CD14-positive monocyte (primary cell): ENCODE results near the gene HEXB. TPM values are rescaled to one million over a fixed set of nuclear protein-coding genes. Genes with fewer than 3 reads are reported as not detected.

Experiments
- DNase-seq, 3 donors: peaks; one replicate each; pipeline ENCODE4 v3.0.0-alpha.2; 2011 to 2022
- H2AFZ ChIP-seq: 2 replicates; pipeline ENCODE4 v1.6.0; 2012; ENCODE audit warnings: mild to moderate bottlenecking, low read depth, low read length, inconsistent platforms; ENCODE audit not compliant: insufficient read depth, poor library complexity, severe bottlenecking
- H3K27ac ChIP-seq, 2 donors: 1 replicate in 1 of 2; 2 replicates in 1 of 2; pipeline ENCODE4 v1.5.1; 2012 to 2013; ENCODE audit warnings: low read length in 2 of 2, control low read depth in 1 of 2, inconsistent platforms in 1 of 2, low read depth in 1 of 2, mild to moderate bottlenecking in 1 of 2
- H3K27me3 ChIP-seq, 2 donors: one replicate each; pipeline versions ENCODE4 v1.6.0 to v1.6.1; 2011 to 2013; ENCODE audit warnings: low read length in 2 of 2; ENCODE audit not compliant: control insufficient read depth in 2 of 2, insufficient read depth in 2 of 2
- H3K36me3 ChIP-seq, 2 donors: replicated peaks in 1 of 2; 1 replicate in 1 of 2; 2 replicates in 1 of 2; pipeline versions ENCODE4 v1.5.1 to v1.6.1; 2012 to 2013; ENCODE audit warnings: low read length in 2 of 2, control low read depth in 1 of 2, inconsistent platforms in 1 of 2, mild to moderate bottlenecking in 1 of 2; ENCODE audit not compliant: insufficient read depth in 2 of 2, control insufficient read depth in 1 of 2
- H3K4me1 ChIP-seq, 2 donors: 1 replicate in 1 of 2; 2 replicates in 1 of 2; pipeline versions ENCODE4 v1.5.1 to v1.6.1; 2012 to 2013; ENCODE audit warnings: low read length in 2 of 2, control low read depth in 1 of 2, inconsistent platforms in 1 of 2, mild to moderate bottlenecking in 1 of 2, moderate library complexity in 1 of 2; ENCODE audit not compliant: insufficient read depth in 2 of 2, control insufficient read depth in 1 of 2
- H3K4me2 ChIP-seq: replicated peaks from 2 replicates; pipeline ENCODE3; 2012; ENCODE audit warnings: low read length, moderate library complexity, mild to moderate bottlenecking; ENCODE audit not compliant: poor library complexity, severe bottlenecking; ENCODE audit errors: extremely low read depth
- H3K4me3 ChIP-seq, 3 experiments: fragments of 200-600 bp in 1 of 3; sonication (generic) in 1 of 3; replicated peaks in 1 of 3; 1 replicate in 2 of 3; 2 replicates in 1 of 3; pipeline ENCODE4 v1.5.1; 2011 to 2013; ENCODE audit warnings: low read length in 3 of 3, mild to moderate bottlenecking in 3 of 3, control low read depth in 2 of 3, low read depth in 2 of 3, inconsistent platforms in 1 of 3, moderate library complexity in 1 of 3
- H3K79me2 ChIP-seq: 2 replicates; pipeline ENCODE4 v1.6.0; 2012; ENCODE audit warnings: mild to moderate bottlenecking, control low read depth, inconsistent platforms, low read length, moderate library complexity; ENCODE audit not compliant: insufficient read depth
- H3K9ac ChIP-seq: 2 replicates; pipeline ENCODE4 v1.6.0; 2017; ENCODE audit warnings: low read length, mild to moderate bottlenecking; ENCODE audit not compliant: insufficient read depth, poor library complexity, severe bottlenecking
- H3K9me3 ChIP-seq, 2 donors: replicated peaks in 1 of 2; 1 replicate in 1 of 2; 2 replicates in 1 of 2; pipeline versions ENCODE4 v1.5.1 to v1.6.1; 2012 to 2013; ENCODE audit warnings: low read length in 2 of 2, control low read depth in 1 of 2; ENCODE audit not compliant: control insufficient read depth in 1 of 2, insufficient read depth in 1 of 2
- H4K20me1 ChIP-seq: 2 replicates; pipeline ENCODE4 v1.6.0; 2012; ENCODE audit warnings: mild to moderate bottlenecking, low read length, control low read depth, moderate library complexity; ENCODE audit not compliant: insufficient read depth
- H3K27ac Mint-ChIP-seq, 7 donors: one replicate each; pipeline ENCODE4 v1.8.0; 2020; ENCODE audit warnings: mild to moderate bottlenecking in 7 of 7, mixed read lengths in 7 of 7, moderate library complexity in 6 of 7, inconsistent platforms in 2 of 7
- H3K27me3 Mint-ChIP-seq, 3 donors: one replicate each; pipeline ENCODE4 v1.8.0; 2021 to 2022; ENCODE audit warnings: low read depth in 3 of 3, mild to moderate bottlenecking in 3 of 3, mixed read lengths in 3 of 3, moderate library complexity in 3 of 3, inconsistent platforms in 1 of 3
- H3K36me3 Mint-ChIP-seq, 2 donors: one replicate each; pipeline ENCODE4 v1.8.0; 2020; ENCODE audit warnings: mixed read lengths in 2 of 2, inconsistent platforms in 1 of 2, mild to moderate bottlenecking in 1 of 2
- H3K4me1 Mint-ChIP-seq: one replicate; pipeline ENCODE4 v1.8.0; 2020; ENCODE audit warnings: mild to moderate bottlenecking, mixed read lengths
- H3K4me3 Mint-ChIP-seq, 2 donors: one replicate each; pipeline ENCODE4 v1.8.0; 2020; ENCODE audit warnings: mild to moderate bottlenecking in 2 of 2, mixed read lengths in 2 of 2, moderate library complexity in 1 of 2
- H3K9me3 Mint-ChIP-seq, 7 donors: one replicate each; pipeline ENCODE4 v1.8.0; 2020 to 2022; ENCODE audit warnings: mixed read lengths in 7 of 7, mild to moderate bottlenecking in 6 of 7, moderate library complexity in 6 of 7, inconsistent platforms in 2 of 7
- WGBS: methylation state at CpG from one replicate; pipeline ENCODE4 v1.1.5; 2013; ENCODE audit warnings: missing lambda C conversion rate; ENCODE audit not compliant: insufficient coverage; 5-methylcytosine and 5-hydroxymethylcytosine counted together
- intact Hi-C, 2 donors: fragments of 100-400 bp; cut with micrococcal nuclease; formaldehyde crosslinking; loops; one replicate each; pipeline versions ENCODE4 v1.15.0 to v1.15.1; 2023
- polyA plus RNA-seq, 3 donors: library from polyadenylated mRNA; depleted of rRNA in 1 of 3; unstranded in 2 of 3; stranded (reverse) in 1 of 3; fragments of 300-500 nt in 2 of 3; fragments of >200 nt in 1 of 3; fragmentation: Illumina TruSeq in 2 of 3; gene quantifications; 1 replicate in 2 of 3; 2 replicates in 1 of 3; pipeline ENCODE4 v1.2.3, GENCODE V29; 2012 to 2021
- TF ChIP-seq, protein P1 (sequence below): fragments of 200-600 bp; IDR thresholded peaks from one replicate; pipeline ENCODE4 v1.8.0; 2022; ENCODE audit warnings: antibody characterized with exemption, mild to moderate bottlenecking

HEXB gene
- polyA plus RNA-seq, 3 donors = 158 to 518 (median 470) TPM

DNA sequence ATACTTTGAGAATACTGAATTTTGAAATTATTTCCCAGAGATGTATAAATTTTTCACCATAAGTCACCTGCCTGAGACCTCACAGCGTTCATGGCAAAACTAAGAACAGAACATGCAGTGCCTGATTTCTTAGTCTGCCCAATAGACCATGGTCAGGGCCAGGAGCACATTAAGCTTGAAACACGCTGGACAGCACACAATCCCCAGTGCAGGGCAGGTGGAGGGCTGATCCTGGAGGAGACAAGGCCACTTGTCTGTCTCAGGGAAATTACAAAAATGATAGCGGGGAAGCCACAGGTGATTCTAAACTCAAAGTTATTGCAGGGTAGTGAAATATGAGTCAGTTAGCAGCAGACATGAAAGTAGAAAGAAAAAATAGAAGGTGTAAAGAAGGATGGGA, 25.9 kb upstream of the HEXB start:
- no peaks in the 10 kb centered on the region for H3K4me1 Mint-ChIP-seq
- peaks cover 0 to 4% (median 2%) of the 10 kb centered on the region in 7 donors for H3K9me3 Mint-ChIP-seq
- H2AFZ ChIP-seq = no peak overlapping the region
- H3K27me3 Mint-ChIP-seq = peaks cover 4 to 12% (median 10%) of the 10 kb centered on the region in 3 donors
- H3K27ac Mint-ChIP-seq = no peak overlapping the region
- H3K27ac ChIP-seq = no peak overlapping the region
- no peaks in the 10 kb centered on the region for H3K36me3 ChIP-seq
- no peak overlapping the region for H3K4me3 Mint-ChIP-seq
- H3K9ac ChIP-seq = no peak overlapping the region
- H3K9me3 ChIP-seq = no peaks in the 10 kb centered on the region
- intact Hi-C loops = loop anchor here in 1 of 2 donors (10.0 kb wide), 1 partner anchor 264 kb away; no protein-coding TSS in a partner anchor
- H3K79me2 ChIP-seq = no peaks in the 10 kb centered on the region
- WGBS = 58% methylated on average over 3 of the region's 3 CpGs
- no peaks in the 10 kb centered on the region for H3K27me3 ChIP-seq
- no peak overlapping the region for H3K4me3 ChIP-seq
- H3K4me1 ChIP-seq = no peaks in the 10 kb centered on the region
- no peak overlapping the region for H3K4me2 ChIP-seq
- no peaks in the 10 kb centered on the region for H3K36me3 Mint-ChIP-seq
- TF ChIP-seq, protein P1, sequence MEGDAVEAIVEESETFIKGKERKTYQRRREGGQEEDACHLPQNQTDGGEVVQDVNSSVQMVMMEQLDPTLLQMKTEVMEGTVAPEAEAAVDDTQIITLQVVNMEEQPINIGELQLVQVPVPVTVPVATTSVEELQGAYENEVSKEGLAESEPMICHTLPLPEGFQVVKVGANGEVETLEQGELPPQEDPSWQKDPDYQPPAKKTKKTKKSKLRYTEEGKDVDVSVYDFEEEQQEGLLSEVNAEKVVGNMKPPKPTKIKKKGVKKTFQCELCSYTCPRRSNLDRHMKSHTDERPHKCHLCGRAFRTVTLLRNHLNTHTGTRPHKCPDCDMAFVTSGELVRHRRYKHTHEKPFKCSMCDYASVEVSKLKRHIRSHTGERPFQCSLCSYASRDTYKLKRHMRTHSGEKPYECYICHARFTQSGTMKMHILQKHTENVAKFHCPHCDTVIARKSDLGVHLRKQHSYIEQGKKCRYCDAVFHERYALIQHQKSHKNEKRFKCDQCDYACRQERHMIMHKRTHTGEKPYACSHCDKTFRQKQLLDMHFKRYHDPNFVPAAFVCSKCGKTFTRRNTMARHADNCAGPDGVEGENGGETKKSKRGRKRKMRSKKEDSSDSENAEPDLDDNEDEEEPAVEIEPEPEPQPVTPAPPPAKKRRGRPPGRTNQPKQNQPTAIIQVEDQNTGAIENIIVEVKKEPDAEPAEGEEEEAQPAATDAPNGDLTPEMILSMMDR = no peak
- DNase-seq = no peak
- H4K20me1 ChIP-seq = no peaks in the 10 kb centered on the region

DNA sequence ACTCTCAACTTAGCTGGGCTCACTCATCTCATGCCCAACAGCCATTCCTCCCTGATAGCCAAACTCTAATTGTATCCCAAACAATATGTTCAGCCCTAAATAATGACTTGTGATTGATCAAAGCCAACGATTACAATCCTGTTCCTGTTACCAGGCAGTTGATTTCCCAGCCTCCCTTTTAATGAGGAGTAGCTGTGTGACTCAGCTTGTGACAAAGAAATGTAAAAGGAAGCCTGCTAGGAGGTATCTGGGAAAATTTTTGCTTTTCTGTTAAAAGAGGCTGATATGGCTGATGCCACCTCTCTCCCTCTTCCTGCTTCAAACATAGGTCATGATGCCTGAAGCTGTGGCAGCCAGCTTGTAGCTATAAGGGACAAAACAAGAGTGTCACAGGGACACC, 24.9 kb upstream of the HEXB start:
- H3K27me3 ChIP-seq = no peaks in the 10 kb centered on the region
- intact Hi-C loops = no loop called here

More for the DNA sequence above, 24.9 kb upstream of the HEXB start:
- Histone ChIP-seq H3K4me2 (no peak overlapping the region), H2AFZ (no peak overlapping the region), H3K27ac (no peak overlapping the region), H3K9ac (no peak overlapping the region), H3K79me2 (no peaks in the 10 kb centered on the region), H4K20me1 (no peaks in the 10 kb centered on the region), H3K36me3 (no peaks in the 10 kb centered on the region), H3K9me3 (no peaks in the 10 kb centered on the region), H3K4me1 (no peaks in the 10 kb centered on the region), H3K4me3 (no peak overlapping the region)
- TF ChIP-seq, protein P1 = no peak
- Mint-ChIP-seq H3K9me3 (peaks cover 0 to 4% (median 2%) of the 10 kb centered on the region in 7 donors), H3K36me3 (no peaks in the 10 kb centered on the region), H3K4me1 (no peaks in the 10 kb centered on the region), H3K27ac (no peak overlapping the region), H3K27me3 (peaks cover 6 to 10% (median 7%) of the 10 kb centered on the region in 3 donors), H3K4me3 (no peak overlapping the region)
- no CpG with 5 or more reads among the region's 1 CpG for WGBS
- no peak for DNase-seq
